Activated T-helper 9 cell treated with anti-CD3 and anti-CD28 coated beads, Interleukin-2, amount 50 U/mL, for 16 hours (primary cell): ENCODE measurements around the gene STK10.
"Not testable (repeated sequence)": the region's sequence is repeated elsewhere in the genome, so short reads cannot be mapped to it uniquely, and the experiment has no call there.

Source experiments
- DNase-seq: peaks from one replicate; pipeline ENCODE4 v3.0.0-alpha.2; 2020; ENCODE audit warnings: low read depth

The STK10 gene

GRCh38 chr5:172165465-172165864, 22.6 kb downstream of the STK10 start:
- no peak for DNase-seq

DNA sequence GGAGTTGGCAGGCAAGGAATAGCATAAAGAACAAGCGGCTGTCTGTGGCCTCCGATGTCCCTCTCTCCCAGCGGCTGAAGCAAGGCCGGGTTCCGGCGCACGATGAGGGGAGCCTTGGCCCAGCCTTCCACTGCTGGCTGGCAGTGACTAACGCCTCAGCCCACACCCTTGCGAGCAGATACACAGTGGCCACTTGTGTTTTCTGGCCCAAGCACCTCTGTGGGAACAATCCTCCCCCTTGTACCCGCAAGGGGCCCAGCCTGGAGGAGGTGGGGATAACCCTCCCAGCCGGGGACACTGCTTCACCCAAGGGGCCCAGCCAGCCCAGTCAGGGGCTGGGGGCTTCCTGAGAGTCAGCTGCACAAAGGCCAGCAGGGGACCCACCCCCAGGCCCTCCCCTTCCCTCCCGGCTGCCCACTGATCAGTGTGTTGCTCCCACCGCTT, 23.2 kb downstream of the STK10 start:
- no peak for DNase-seq

GRCh38 chr5:172163346-172163745, 24.7 kb downstream of the STK10 start:
- no peak for DNase-seq

DNA sequence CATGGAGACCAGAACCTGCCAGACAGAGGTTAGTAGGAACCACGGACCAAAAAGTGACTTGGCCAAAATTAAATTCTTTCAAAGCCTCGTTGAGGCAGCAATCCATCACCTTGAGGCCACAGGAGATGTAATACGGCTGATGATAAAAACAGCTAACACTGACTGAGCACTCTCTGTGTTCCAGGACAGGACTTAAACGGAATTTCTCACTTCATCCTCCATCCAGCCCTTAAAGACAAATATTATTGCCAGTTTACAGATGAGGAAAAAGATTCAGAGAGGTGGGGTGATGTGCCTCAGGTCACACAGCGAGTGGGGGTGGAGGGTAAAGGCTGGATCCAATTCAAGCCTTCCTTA, 25.1 kb downstream of the STK10 start:
- DNase-seq: no peak

GRCh38 chr5:172162323-172162986, 25.6 kb downstream of the STK10 start:
- no peak for DNase-seq

- DNase-seq: no peak
Measured at GRCh38 chr5:172160506-172160905, 27.5 kb downstream of the STK10 start.

- DNase-seq: no peak
Measured at GRCh38 chr5:172159016-172159415, 29.0 kb downstream of the STK10 start.

- no peak for DNase-seq
Measured at GRCh38 chr5:172156541-172156994, 31.5 kb downstream of the STK10 start.

DNA sequence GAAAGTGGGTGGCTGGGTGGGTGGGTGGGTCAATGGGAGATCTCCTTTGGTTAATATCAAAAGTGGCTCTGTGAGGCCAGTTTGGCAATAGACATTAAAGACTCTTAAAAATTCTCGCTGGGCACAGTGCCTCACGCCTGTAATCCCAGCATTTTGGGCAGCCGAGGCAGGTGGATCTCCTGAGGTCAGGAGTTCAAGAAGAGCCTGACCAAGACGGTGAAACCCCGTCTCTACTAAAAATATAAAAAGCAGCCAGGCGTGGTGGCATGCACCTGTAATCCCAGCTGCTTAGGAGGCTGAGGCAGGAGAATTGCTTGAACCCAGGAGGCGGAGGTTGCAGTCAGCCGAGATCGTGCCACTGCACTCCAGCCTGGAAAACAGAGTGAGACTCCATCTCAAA, 32.9 kb downstream of the STK10 start:
- DNase-seq: not testable (repeated sequence)

DNA sequence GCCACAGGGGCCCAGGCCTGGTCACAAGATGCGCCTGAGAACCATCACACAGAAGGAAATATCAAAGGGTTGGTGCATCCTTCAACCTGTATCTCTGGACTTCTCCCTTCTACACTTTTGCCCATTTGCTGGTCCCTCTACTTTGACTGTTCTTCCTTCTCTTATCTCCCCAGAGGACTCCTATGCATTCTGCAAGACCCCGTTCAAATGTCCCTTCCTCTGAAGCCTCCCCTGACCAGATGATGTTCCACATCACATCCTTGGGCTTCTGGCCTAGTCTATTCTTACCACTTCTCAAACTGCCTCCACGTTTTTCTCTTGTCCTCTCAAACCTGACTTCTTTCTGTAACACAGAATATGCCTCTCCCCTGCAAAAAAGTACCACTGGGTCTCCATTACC, 34.3 kb downstream of the STK10 start:
- no peak for DNase-seq

DNA sequence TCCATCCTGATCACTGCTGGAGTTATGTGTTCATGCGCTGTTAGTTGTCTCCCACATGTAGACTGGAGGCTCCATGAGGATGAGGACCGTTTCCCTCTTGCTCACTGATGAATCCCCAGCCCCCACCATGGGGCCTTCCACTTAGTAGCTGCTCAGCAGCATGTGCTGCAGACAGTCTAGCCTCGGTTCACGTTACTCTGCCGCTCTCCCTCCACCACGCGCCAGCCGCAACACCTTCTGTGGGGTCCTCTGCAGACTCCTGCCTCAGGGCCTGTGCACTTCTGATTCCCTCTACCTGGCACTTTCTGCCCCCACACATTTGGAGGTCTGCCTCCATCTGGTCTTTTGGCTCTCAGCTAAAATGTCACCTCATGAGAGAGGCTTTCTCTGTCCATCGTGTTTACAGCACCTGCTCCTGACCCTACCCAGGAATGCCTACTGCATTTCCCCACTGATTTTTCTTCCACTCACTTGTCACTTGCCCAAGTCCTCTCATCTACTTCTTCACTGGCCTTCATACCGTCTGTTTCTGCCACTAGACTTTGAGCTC, 36.3 kb downstream of the STK10 start:
- DNase-seq: no peak

DNA sequence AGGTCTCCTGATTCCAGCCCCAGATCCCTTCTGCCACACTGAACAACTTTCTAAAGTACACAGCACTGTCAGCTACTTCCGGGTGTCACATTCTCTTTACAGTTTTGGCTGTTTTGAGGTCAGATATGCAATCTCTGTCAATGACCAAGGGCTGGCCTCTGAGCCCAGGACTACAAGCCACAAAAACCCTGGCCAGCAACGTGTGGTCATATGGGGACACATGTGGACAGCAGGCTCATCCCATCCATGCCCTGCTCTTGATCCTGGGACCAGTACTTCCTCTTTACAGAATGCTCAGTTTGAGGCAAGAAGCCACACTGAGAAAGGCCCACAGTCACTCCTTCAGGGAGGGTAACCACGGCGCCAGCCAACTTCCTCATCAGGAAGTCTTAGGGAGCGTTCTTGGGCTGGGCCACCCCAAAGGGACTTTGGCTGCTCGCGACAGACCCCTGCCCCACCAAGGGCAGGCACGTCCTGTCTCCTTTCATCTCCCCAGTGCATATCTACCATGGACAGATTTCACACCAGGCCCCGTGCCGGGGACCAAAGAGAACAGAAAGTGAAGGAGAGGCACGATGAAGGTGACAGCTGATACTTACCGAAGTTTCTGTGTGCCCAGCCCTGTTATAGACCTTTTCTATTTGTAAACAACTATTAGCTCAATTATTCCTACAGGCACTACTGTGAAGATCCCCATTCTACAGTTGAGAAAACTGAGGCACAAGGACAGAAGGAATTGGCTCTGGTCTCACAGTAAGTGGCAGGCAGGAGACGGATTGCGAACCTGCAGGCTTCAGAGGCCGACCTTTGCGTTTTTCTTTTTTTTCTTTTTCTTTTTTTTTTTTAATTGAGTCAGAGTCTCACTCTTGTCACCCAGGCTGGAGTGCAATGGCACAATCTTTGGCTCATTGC, 37.3 kb downstream of the STK10 start:
- no peak for DNase-seq

- DNase-seq: not testable (repeated sequence)
Measured at GRCh38 chr5:172149481-172149880, 38.5 kb downstream of the STK10 start.

DNA sequence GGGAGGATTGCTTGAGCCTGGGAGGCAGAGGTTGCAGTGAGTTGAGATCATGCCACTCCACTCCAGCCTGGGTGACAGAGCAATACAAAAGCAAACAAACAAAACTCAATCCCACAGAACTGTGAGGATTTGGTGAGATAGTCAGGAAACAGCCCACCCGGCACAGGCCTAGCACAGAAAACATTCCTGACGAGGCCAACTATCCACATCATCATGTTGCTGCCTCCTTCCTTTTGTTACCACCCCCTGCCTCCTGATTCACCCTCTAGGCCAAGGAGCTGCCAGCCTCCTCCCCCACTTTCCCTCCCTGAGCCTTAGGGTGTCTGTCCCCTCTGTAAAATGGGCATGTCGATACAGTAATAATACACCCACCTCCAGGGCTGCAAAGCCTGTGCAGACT, 39.0 kb downstream of the STK10 start:
- DNase-seq: no peak

GRCh38 chr5:172148381-172148780, 39.6 kb downstream of the STK10 start:
- DNase-seq: no peak

DNA sequence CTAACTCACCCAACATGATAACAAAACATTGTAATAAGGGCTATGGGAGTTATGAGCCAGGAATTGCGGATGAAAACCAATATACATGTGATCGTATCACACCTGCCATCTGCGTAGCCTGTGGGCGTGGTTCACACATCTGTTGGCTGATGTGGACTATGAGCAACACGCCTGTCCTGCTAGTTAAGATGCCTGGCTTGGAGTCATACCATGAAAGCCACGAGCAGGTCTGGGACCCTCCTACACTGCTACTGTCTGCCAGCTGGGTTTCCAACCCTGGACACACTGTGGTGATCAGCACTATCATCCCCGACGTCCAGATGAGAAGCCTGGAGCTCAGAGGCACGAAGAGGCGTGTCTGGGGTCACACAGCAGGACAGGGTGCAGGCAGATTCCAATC, 40.2 kb downstream of the STK10 start:
- no peak for DNase-seq

DNA sequence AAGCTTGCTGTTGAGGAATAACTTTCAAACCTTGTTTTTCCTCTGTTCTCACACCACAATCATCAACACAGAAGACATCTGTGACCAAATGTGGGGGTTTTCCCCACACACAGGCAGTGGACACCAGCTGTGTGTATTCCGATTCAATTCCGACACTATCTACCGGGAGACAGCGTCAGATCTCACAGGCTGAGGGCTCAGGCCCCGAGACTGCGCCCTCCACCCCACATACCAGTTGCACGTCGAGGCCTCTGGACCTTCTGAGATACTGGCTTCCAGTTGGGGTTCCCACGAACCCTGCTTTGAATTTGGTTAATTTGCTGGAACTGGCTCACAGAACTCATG, 41.3 kb downstream of the STK10 start:
- no peak for DNase-seq

GRCh38 chr5:172145870-172146747, 41.9 kb downstream of the STK10 start:
- DNase-seq: no peak

GRCh38 chr5:172144931-172145869, 42.8 kb downstream of the STK10 start:
- no peak for DNase-seq

DNA sequence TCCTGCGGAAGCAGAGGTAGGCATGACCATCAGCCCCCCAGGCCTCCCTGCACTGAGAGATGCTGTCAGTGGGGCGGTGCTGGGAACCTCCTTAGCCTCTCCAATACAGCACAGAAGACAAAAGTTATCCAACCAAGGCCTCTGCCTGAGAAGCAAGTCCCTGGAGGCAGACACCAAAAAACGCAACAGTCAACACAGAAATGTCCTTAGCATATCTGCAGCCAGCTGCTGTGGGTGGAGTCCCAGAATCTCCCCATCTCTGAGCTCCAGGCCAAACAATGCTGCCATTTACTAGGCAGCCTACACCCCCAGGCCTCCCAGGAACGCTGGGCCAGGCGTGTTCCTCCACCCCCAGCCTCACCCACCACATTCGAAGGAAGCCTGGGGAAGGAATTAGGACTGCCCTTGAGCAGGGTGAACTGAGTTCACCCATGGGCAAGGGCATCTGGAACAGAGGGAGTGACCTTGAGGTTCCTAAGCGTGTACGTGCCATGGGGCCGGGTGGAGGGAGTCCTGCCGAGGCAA, 43.7 kb downstream of the STK10 start:
- no peak for DNase-seq

- no peak for DNase-seq
Measured at GRCh38 chr5:172143875-172144274, 44.1 kb downstream of the STK10 start.
